HEK293 (cell line): ENCODE results near the gene C10orf88.

Source experiments
- CTCF ChIA-PET: fragments of 350-600 bp; formaldehyde crosslinking; extraction: SDS; loops from one replicate; lab custom pipeline; 2021; ENCODE audit warnings: antibody characterized with exemption; lab: Yijun Ruan, JAX
- POLR2A ChIA-PET: fragments of 300-600 bp; formaldehyde crosslinking; extraction: SDS; loops from one replicate; lab custom pipeline; 2020; ENCODE audit warnings: antibody characterized with exemption, inconsistent platforms; lab: Yijun Ruan, JAX
- H3K27ac ChIP-seq: fragments of 200-500 bp; sonication (Bioruptor generic); 2 replicates; pipeline ENCODE4 v1.5.1; 2014; ENCODE audit warnings: low read depth, low read length, control low read depth, inconsistent platforms; ENCODE audit errors: extremely low read depth
- H3K36me3 ChIP-seq, 2 experiments: fragments of 200-500 bp in 1 of 2; sonication (Bioruptor generic) in 1 of 2; 1 replicate in 1 of 2; 2 replicates in 1 of 2; pipeline ENCODE4 v1.5.1; 2014 to 2017; ENCODE audit warnings: inconsistent platforms in 2 of 2, low read length in 2 of 2; ENCODE audit not compliant: control insufficient read depth in 2 of 2, insufficient read depth in 1 of 2
- H3K4me1 ChIP-seq: fragments of 200-500 bp; sonication (Bioruptor generic); 2 replicates; pipeline ENCODE4 v1.5.1; 2014; ENCODE audit warnings: mild to moderate bottlenecking, low read length, inconsistent platforms; ENCODE audit not compliant: control insufficient read depth, insufficient read depth
- H3K4me3 ChIP-seq: 2 replicates; pipeline ENCODE4 v1.5.1; 2011; ENCODE audit warnings: low read depth, mild to moderate bottlenecking, control low read depth, low read length, moderate library complexity
- H3K9me3 ChIP-seq: fragments of 200-500 bp; sonication (Bioruptor generic); 2 replicates; pipeline ENCODE4 v1.5.1; 2014; ENCODE audit warnings: low read depth, low read length, inconsistent platforms; ENCODE audit not compliant: control insufficient read depth, insufficient read depth
- IKZF3 ChIP-seq: fragments of 450-650 bp; IDR thresholded peaks from 2 replicates; pipeline ENCODE4 v1.5.0; 2018; ENCODE audit warnings: missing biosample characterization, mild to moderate bottlenecking, missing genetic modification characterization, moderate library complexity
- SP2 ChIP-seq: fragments of 450-650 bp; formaldehyde crosslinking; IDR thresholded peaks from 2 replicates; pipeline ENCODE4 v1.5.1; 2016; ENCODE audit warnings: missing biosample characterization, missing genetic modification characterization
- ZNF114 ChIP-seq: fragments of 450-650 bp; formaldehyde crosslinking; IDR thresholded peaks from 2 replicates; pipeline ENCODE4 v1.5.0; 2017; ENCODE audit warnings: missing biosample characterization, missing genetic modification characterization
- ZNF214 ChIP-seq: fragments of 450-650 bp; formaldehyde crosslinking; IDR thresholded peaks from 2 replicates; pipeline ENCODE4 v1.5.1; 2017; ENCODE audit warnings: missing biosample characterization, mild to moderate bottlenecking, missing genetic modification characterization, borderline replicate concordance
- ZNF341 ChIP-seq: fragments of 450-650 bp; formaldehyde crosslinking; IDR thresholded peaks from 2 replicates; pipeline ENCODE4; 2016; ENCODE audit warnings: low read depth, missing biosample characterization, missing genetic modification characterization
- ZNF658 ChIP-seq: fragments of 450-650 bp; formaldehyde crosslinking; IDR thresholded peaks from 2 replicates; pipeline ENCODE4; 2016; ENCODE audit warnings: missing biosample characterization, missing genetic modification characterization
- ZNF701 ChIP-seq: fragments of 450-650 bp; formaldehyde crosslinking; IDR thresholded peaks from 2 replicates; pipeline ENCODE4 v1.5.1; 2016; ENCODE audit warnings: missing biosample characterization, missing genetic modification characterization
- TF ChIP-seq, protein P1 (sequence below): fragments of 450-650 bp; formaldehyde crosslinking; IDR thresholded peaks from 2 replicates; pipeline ENCODE4 v1.5.1; 2016; ENCODE audit warnings: missing biosample characterization, missing genetic modification characterization
- TF ChIP-seq, protein P2 (sequence below): fragments of 450-650 bp; formaldehyde crosslinking; IDR thresholded peaks from 2 replicates; pipeline ENCODE4 v1.5.1; 2016; ENCODE audit warnings: missing biosample characterization, missing genetic modification characterization, borderline replicate concordance
- TF ChIP-seq, protein P3 (sequence below): fragments of 450-650 bp; formaldehyde crosslinking; IDR thresholded peaks from 2 replicates; pipeline ENCODE4 v1.5.1; 2016; ENCODE audit warnings: missing biosample characterization, missing genetic modification characterization
- TF ChIP-seq, protein P4 (sequence below): fragments of 450-650 bp; formaldehyde crosslinking; IDR thresholded peaks from 2 replicates; pipeline ENCODE4 v1.5.1; 2016; ENCODE audit warnings: missing biosample characterization, missing genetic modification characterization, borderline replicate concordance
- TF ChIP-seq, protein P5 (sequence below): fragments of 450-650 bp; formaldehyde crosslinking; IDR thresholded peaks from 2 replicates; pipeline ENCODE4 v1.5.1; 2016; ENCODE audit warnings: missing biosample characterization, missing genetic modification characterization

Gene C10orf88

DNA sequence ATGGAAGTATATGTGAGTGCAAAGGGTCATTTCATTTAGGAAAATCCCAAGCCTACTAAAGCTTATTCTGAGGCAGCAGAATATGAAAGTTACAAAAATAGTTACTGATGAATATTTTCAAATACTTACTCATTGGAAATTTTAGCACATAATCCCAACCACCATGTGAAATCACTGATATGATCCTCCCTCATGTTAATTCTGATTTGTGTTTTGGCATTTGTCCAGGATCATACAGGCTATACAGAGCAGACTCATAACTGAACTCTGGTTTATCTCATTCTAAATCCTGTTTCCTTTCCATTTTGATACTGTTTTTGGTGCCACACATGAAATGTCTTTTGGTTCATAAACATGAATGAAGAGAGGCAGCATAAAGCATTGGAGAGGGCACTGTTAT lies 71.3 kb downstream of the C10orf88 start:
- TF ChIP-seq, protein P1, sequence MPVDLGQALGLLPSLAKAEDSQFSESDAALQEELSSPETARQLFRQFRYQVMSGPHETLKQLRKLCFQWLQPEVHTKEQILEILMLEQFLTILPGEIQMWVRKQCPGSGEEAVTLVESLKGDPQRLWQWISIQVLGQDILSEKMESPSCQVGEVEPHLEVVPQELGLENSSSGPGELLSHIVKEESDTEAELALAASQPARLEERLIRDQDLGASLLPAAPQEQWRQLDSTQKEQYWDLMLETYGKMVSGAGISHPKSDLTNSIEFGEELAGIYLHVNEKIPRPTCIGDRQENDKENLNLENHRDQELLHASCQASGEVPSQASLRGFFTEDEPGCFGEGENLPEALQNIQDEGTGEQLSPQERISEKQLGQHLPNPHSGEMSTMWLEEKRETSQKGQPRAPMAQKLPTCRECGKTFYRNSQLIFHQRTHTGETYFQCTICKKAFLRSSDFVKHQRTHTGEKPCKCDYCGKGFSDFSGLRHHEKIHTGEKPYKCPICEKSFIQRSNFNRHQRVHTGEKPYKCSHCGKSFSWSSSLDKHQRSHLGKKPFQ (tag by site-specific recombination) = no peak
- TF ChIP-seq ZNF658 (tag by site-specific recombination) (no peak), ZNF214 (no peak), ZNF341 (no peak), IKZF3 (tag by site-specific recombination) (no peak), SP2 (no peak), ZNF701 (tag by site-specific recombination) (no peak), ZNF114 (no peak)
- TF ChIP-seq, protein P2, sequence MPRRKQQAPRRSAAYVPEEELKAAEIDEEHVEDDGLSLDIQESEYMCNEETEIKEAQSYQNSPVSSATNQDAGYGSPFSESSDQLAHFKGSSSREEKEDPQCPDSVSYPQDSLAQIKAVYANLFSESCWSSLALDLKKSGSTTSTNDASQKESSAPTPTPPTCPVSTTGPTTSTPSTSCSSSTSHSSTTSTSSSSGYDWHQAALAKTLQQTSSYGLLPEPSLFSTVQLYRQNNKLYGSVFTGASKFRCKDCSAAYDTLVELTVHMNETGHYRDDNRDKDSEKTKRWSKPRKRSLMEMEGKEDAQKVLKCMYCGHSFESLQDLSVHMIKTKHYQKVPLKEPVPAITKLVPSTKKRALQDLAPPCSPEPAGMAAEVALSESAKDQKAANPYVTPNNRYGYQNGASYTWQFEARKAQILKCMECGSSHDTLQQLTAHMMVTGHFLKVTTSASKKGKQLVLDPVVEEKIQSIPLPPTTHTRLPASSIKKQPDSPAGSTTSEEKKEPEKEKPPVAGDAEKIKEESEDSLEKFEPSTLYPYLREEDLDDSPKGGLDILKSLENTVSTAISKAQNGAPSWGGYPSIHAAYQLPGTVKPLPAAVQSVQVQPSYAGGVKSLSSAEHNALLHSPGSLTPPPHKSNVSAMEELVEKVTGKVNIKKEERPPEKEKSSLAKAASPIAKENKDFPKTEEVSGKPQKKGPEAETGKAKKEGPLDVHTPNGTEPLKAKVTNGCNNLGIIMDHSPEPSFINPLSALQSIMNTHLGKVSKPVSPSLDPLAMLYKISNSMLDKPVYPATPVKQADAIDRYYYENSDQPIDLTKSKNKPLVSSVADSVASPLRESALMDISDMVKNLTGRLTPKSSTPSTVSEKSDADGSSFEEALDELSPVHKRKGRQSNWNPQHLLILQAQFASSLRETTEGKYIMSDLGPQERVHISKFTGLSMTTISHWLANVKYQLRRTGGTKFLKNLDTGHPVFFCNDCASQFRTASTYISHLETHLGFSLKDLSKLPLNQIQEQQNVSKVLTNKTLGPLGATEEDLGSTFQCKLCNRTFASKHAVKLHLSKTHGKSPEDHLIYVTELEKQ (tag by site-specific recombination) = no peak
- TF ChIP-seq, protein P3, sequence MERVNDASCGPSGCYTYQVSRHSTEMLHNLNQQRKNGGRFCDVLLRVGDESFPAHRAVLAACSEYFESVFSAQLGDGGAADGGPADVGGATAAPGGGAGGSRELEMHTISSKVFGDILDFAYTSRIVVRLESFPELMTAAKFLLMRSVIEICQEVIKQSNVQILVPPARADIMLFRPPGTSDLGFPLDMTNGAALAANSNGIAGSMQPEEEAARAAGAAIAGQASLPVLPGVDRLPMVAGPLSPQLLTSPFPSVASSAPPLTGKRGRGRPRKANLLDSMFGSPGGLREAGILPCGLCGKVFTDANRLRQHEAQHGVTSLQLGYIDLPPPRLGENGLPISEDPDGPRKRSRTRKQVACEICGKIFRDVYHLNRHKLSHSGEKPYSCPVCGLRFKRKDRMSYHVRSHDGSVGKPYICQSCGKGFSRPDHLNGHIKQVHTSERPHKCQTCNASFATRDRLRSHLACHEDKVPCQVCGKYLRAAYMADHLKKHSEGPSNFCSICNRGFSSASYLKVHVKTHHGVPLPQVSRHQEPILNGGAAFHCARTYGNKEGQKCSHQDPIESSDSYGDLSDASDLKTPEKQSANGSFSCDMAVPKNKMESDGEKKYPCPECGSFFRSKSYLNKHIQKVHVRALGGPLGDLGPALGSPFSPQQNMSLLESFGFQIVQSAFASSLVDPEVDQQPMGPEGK (tag by site-specific recombination) = no peak
- TF ChIP-seq, protein P4, sequence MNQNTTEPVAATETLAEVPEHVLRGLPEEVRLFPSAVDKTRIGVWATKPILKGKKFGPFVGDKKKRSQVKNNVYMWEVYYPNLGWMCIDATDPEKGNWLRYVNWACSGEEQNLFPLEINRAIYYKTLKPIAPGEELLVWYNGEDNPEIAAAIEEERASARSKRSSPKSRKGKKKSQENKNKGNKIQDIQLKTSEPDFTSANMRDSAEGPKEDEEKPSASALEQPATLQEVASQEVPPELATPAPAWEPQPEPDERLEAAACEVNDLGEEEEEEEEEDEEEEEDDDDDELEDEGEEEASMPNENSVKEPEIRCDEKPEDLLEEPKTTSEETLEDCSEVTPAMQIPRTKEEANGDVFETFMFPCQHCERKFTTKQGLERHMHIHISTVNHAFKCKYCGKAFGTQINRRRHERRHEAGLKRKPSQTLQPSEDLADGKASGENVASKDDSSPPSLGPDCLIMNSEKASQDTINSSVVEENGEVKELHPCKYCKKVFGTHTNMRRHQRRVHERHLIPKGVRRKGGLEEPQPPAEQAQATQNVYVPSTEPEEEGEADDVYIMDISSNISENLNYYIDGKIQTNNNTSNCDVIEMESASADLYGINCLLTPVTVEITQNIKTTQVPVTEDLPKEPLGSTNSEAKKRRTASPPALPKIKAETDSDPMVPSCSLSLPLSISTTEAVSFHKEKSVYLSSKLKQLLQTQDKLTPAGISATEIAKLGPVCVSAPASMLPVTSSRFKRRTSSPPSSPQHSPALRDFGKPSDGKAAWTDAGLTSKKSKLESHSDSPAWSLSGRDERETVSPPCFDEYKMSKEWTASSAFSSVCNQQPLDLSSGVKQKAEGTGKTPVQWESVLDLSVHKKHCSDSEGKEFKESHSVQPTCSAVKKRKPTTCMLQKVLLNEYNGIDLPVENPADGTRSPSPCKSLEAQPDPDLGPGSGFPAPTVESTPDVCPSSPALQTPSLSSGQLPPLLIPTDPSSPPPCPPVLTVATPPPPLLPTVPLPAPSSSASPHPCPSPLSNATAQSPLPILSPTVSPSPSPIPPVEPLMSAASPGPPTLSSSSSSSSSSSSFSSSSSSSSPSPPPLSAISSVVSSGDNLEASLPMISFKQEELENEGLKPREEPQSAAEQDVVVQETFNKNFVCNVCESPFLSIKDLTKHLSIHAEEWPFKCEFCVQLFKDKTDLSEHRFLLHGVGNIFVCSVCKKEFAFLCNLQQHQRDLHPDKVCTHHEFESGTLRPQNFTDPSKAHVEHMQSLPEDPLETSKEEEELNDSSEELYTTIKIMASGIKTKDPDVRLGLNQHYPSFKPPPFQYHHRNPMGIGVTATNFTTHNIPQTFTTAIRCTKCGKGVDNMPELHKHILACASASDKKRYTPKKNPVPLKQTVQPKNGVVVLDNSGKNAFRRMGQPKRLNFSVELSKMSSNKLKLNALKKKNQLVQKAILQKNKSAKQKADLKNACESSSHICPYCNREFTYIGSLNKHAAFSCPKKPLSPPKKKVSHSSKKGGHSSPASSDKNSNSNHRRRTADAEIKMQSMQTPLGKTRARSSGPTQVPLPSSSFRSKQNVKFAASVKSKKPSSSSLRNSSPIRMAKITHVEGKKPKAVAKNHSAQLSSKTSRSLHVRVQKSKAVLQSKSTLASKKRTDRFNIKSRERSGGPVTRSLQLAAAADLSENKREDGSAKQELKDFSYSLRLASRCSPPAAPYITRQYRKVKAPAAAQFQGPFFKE = no peak
- TF ChIP-seq, protein P5, sequence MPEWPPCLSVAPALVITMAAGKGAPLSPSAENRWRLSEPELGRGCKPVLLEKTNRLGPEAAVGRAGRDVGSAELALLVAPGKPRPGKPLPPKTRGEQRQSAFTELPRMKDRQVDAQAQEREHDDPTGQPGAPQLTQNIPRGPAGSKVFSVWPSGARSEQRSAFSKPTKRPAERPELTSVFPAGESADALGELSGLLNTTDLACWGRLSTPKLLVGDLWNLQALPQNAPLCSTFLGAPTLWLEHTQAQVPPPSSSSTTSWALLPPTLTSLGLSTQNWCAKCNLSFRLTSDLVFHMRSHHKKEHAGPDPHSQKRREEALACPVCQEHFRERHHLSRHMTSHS (tag by site-specific recombination) = no peak

More for the DNA sequence above, 71.3 kb downstream of the C10orf88 start:
- H3K4me1 ChIP-seq = peaks cover 3% of the 10 kb centered on the region
- peaks cover 0 to 7% of the 10 kb centered on the region in 2 experiments; a peak in 1 of 3 replicates for H3K36me3 ChIP-seq
- no peak overlapping the region for H3K4me3 ChIP-seq
- H3K9me3 ChIP-seq = no peaks in the 10 kb centered on the region
- POLR2A ChIA-PET = no interaction called here
- CTCF ChIA-PET = no interaction called here
- no peak overlapping the region for H3K27ac ChIP-seq
